ENCODE data around the gene PNMA3.
"Not testable (repeated sequence)": the region's sequence is repeated elsewhere in the genome, so short reads cannot be mapped to it uniquely, and the experiment has no call there.

Gene PNMA3

DNA sequence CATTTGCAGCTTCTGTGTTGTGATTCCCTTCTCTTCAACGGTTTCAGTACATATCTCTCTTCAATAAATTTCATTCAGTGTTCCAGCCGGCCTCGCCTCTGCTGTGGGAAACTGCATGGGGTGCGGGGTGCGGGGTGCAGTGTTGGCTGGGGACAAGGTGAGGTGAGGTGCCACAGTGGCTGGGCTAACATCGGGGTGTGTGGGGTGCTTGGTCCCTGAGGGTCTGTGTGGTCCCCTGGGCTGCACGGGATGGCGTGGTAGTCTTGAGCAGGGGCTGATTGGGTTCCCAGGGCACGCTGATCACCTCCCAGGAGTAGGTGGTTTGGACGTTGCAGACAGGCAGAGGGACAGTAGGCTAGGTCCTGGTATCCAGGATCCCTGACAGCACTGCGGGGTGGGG, 18.7 kb downstream of the PNMA3 start:
- Histone ChIP-seq H3K9me3 (ENCODE audit: control insufficient read depth, low read length) (no peaks in the 10 kb centered on the region), H3K9ac (ENCODE audit: low read length) (no peak overlapping the region), H3K36me3 (ENCODE audit: control insufficient read depth, insufficient read depth, low read length, severe bottlenecking) (no peaks in the 10 kb centered on the region), H3K4me3 (ENCODE audit: low read length) (no peak overlapping the region), H3K4me1 (ENCODE audit: control insufficient read depth, insufficient read depth, low read length) (no peaks in the 10 kb centered on the region), H3K27me3 (replicated peaks; ENCODE audit: control insufficient read depth, insufficient read depth, low read length) (no peaks in the 10 kb centered on the region)
- no peak for DNase-seq (ENCODE audit: low read depth)

- Histone ChIP-seq H3K4me1 (ENCODE audit: control insufficient read depth, insufficient read depth, low read length) (no peaks in the 10 kb centered on the region), H3K36me3 (ENCODE audit: control insufficient read depth, insufficient read depth, low read length, severe bottlenecking) (no peaks in the 10 kb centered on the region), H3K9me3 (ENCODE audit: control insufficient read depth, low read length) (no peaks in the 10 kb centered on the region), H3K27me3 (replicated peaks; ENCODE audit: control insufficient read depth, insufficient read depth, low read length) (no peaks in the 10 kb centered on the region), H3K9ac (ENCODE audit: low read length) (no peak overlapping the region), H3K4me3 (ENCODE audit: low read length) (no peak overlapping the region)
- no peak for DNase-seq (ENCODE audit: low read depth)
These were observed 19.1 kb downstream of the PNMA3 start for GRCh38 chrX:153075366-153075765.

GRCh38 chrX:153077437-153078135, 21.3 kb downstream of the PNMA3 start:
- H3K4me3 ChIP-seq (ENCODE audit: low read length); H3K4me1 ChIP-seq (ENCODE audit: control insufficient read depth, insufficient read depth, low read length); H3K9ac ChIP-seq (ENCODE audit: low read length); H3K36me3 ChIP-seq (ENCODE audit: control insufficient read depth, insufficient read depth, low read length, severe bottlenecking); DNase-seq (ENCODE audit: low read depth); H3K27me3 ChIP-seq (replicated peaks; ENCODE audit: control insufficient read depth, insufficient read depth, low read length); H3K9me3 ChIP-seq (ENCODE audit: control insufficient read depth, low read length): not testable (repeated sequence)

GRCh38 chrX:153083238-153083923, 27.1 kb downstream of the PNMA3 start:
- peaks cover 27% of the 10 kb centered on the region for H3K27me3 ChIP-seq (replicated peaks; ENCODE audit: control insufficient read depth, insufficient read depth, low read length)
- not testable (repeated sequence) for H3K9me3 ChIP-seq (ENCODE audit: control insufficient read depth, low read length); H3K9ac ChIP-seq (ENCODE audit: low read length); DNase-seq (ENCODE audit: low read depth); H3K4me3 ChIP-seq (ENCODE audit: low read length); H3K36me3 ChIP-seq (ENCODE audit: control insufficient read depth, insufficient read depth, low read length, severe bottlenecking); H3K4me1 ChIP-seq (ENCODE audit: control insufficient read depth, insufficient read depth, low read length)

DNA sequence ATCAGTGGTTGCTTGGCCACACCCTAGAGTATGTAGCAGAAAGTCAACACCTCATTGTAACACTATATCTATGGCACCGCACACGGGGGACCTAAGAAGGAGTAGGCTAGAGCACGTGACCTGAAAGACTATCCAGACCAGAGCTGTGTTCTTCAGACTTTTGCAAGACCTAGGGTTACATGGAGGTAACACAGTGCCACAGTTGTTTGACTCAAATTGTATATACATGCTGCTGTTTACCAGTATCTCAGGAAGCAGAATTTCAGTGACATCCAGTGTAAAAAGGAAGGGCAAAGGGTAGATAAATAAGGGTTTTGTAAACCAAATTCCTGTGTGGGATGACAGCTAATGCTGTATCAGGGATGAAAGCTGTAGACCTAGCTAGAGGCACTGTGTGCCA, 46.1 kb downstream of the PNMA3 start:
- Histone ChIP-seq H3K27me3 (replicated peaks; ENCODE audit: control insufficient read depth, insufficient read depth, low read length) (peaks cover 11% of the 10 kb centered on the region), H3K9me3 (ENCODE audit: control insufficient read depth, low read length) (peaks cover 36% of the 10 kb centered on the region), H3K9ac (ENCODE audit: low read length) (no peak overlapping the region), H3K36me3 (ENCODE audit: control insufficient read depth, insufficient read depth, low read length, severe bottlenecking) (no peaks in the 10 kb centered on the region), H3K4me1 (ENCODE audit: control insufficient read depth, insufficient read depth, low read length) (no peaks in the 10 kb centered on the region), H3K4me3 (ENCODE audit: low read length) (no peak overlapping the region)
- DNase-seq (ENCODE audit: low read depth): no peak

DNA sequence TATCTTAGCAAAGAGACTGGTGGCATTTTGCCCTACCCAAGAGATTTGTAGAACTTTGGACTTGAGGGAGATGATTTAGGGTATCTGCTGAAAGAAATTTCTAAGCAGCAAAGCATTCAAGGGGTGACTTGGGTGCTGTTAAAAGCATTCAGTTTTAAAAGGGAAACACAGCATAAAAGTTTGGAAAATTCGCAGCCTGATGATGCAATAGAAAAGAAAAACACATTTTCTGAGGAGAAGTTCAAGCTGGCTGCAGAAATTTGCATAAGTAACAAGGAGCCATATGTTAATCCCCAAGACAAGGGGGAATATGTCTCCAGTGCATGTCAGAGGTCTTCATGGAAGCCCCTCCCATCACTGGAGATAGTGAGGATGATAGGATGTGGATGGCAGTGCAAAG, 48.7 kb downstream of the PNMA3 start:
- not testable (repeated sequence) for H3K36me3 ChIP-seq (ENCODE audit: control insufficient read depth, insufficient read depth, low read length, severe bottlenecking)

DNA sequence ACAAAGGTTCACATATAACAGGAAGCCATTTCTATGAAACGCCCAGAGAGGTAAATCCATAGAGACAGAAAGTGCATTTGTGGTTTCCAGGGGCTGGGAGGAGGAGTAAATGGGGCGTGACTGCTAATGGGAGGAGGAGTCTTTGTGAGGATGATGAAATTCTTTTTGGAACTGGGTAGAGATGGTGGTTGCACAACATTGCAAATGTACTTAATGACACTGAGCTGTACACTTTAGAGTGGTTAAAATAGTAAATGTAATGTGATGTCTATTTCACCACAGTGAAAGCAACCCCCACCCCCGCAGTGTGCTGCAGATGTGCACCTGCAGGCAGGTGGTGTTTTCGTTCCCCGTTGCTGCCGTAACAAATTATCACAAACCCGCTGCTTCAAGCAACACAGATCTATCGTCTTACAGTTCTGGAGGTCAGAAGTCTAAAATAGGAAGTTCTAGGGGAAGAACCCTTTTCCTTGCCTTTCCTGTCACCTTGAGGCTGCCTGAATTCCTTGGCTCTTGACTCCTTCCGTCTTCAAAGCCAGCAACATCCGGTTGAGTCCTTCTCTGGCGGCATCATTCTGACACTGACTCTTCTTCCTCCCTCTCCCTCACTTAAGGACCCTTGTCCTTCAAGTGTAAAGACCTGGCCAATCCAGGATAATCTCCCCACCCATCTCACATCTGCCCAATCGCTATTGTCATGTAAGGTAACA, 50.0 kb downstream of the PNMA3 start:
- H3K9ac ChIP-seq (ENCODE audit: low read length); H3K4me1 ChIP-seq (ENCODE audit: control insufficient read depth, insufficient read depth, low read length); H3K4me3 ChIP-seq (ENCODE audit: low read length); H3K36me3 ChIP-seq (ENCODE audit: control insufficient read depth, insufficient read depth, low read length, severe bottlenecking); DNase-seq (ENCODE audit: low read depth): not testable (repeated sequence)
- peaks cover 11% of the 10 kb centered on the region for H3K27me3 ChIP-seq (replicated peaks; ENCODE audit: control insufficient read depth, insufficient read depth, low read length)
- peaks cover 31% of the 10 kb centered on the region for H3K9me3 ChIP-seq (ENCODE audit: control insufficient read depth, low read length)

More for the DNA sequence above, 48.7 kb downstream of the PNMA3 start:
- H3K9me3 ChIP-seq (ENCODE audit: control insufficient read depth, low read length): peaks cover 36% of the 10 kb centered on the region
- DNase-seq (ENCODE audit: low read depth); H3K4me1 ChIP-seq (ENCODE audit: control insufficient read depth, insufficient read depth, low read length); H3K9ac ChIP-seq (ENCODE audit: low read length); H3K4me3 ChIP-seq (ENCODE audit: low read length): not testable (repeated sequence)
- peaks cover 11% of the 10 kb centered on the region for H3K27me3 ChIP-seq (replicated peaks; ENCODE audit: control insufficient read depth, insufficient read depth, low read length)
